GM19328 (cell line): Measurements from ENCODE around the gene DOK3.
A peak's percentile ranks its signal among the peaks of the same experiment; 100 is the strongest.

ENCODE experiments used
- ATAC-seq: cut with Tn5 transposase; IDR thresholded peaks from one replicate; pipeline ENCODE4 v1.9.1; 2021; ENCODE audit warnings: mild to moderate bottlenecking, moderate library complexity; ENCODE audit not compliant: unreplicated experiment

DOK3 gene

DNA sequence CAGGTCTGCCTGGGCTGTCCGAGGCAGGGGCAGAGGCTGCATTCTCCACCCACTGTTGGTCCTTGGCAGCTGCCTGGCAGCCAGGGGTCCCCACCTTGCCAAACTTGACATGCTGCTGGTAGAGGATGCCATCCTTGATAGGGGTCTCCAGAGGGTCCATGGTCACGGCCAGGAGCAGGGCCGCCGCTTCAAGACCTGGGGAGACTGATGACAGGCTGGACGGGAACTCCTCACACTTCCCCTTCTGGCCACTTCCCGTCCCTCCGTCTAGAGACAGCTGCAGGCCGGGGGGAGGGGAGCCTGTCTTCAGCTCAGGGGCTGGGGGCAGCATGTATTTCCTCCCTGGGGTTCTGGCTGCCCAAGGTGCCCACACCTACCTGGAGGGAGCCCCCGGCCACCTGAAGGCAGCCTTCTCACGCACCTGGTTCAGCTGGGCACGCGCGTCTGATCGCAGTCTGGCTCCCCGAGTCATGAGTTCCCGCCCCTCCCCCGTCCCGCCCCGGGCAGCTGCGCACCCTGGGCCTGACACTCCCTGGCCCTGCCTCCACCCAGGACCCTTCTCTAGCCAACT lies at the start of gene DOK3:
TSS of gene DOK3 (minus strand) at position 446 of the 571 bp plus-strand sequence. CDS start at position 160, 286 bp downstream.
- ATAC-seq = no peak

DNA sequence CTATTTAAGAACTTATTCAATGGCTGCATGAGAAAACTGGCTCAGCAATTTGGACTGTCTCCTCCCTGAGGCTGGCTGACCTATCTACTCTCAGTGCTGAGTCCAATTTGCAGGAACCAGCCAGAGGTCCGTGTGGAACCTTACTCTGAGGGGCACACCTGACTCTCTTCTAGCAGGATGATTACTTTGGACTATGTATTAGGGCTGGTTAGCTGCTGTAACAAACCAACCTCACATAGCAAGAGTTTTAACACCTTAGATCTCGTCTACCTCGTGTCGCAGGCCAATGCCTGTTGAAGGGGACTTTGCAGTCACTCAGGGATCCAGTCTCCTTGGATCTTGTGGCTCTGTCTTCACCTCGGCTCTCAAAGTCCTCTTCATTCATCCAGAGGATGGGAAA lies 48.2 kb upstream of the DOK3 start:
- no peak for ATAC-seq

- ATAC-seq = no peak
Measured at GRCh38 chr5:177557041-177557647, 47.5 kb upstream of the DOK3 start.

DNA sequence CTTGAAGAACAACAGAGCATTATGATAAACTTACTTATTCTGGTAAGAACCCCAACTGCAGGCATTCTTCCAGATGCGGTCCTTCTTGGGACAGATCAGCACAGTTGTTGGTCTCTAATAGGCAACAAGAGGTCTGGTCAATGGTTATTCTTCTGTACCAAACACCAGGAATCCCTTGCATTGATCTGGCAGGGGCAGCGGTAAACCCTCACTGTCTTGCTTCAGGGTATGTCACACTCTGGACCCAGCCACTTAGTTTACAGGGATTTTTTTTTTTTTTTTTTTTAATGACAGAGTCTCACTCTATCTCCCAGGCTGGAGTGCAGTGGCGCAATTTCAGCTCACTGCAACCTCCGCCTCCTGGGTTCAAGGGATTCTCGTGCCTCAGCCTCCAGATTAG lies 46.0 kb upstream of the DOK3 start:
- ATAC-seq = no peak

- ATAC-seq = no peak
Measured at GRCh38 chr5:177555228-177555627, 45.6 kb upstream of the DOK3 start.

DNA sequence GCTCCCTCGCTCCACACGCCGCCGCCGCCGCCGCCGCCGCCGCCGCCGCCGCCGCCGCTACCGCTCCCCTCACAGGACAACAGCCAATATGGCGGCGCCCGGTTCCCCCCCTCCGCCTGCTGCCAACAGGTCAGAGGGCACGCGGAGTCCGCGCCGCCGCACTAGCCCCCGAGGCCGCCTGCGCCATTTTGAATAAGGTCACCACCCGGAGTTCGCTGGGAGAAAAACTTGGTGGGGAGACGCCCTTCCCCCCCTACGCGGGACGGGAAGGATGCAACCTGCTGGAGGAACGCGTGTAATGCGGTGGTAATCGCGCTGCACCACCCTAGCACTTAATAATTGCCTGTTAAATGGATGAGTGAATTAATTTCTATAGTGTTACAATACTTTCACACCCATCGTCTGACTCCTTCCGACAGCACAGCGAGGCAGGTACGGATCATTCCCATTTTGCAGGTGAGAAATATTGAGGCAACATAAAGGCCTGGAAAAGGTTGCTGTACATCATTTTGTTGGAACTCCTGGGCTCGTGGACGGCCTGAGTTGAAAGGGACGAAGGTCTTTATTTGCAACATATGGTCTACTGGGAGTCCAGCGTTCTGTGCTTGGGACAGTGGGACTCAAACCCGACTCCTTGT lies 45.0 kb upstream of the DOK3 start, which contains the start of gene FAM193B:
TSS of gene FAM193B (minus strand) at position 90 of the 638 bp plus-strand sequence. CDS start 105 bp downstream, outside the sequence.
- peak; percentile 90 for ATAC-seq

DNA sequence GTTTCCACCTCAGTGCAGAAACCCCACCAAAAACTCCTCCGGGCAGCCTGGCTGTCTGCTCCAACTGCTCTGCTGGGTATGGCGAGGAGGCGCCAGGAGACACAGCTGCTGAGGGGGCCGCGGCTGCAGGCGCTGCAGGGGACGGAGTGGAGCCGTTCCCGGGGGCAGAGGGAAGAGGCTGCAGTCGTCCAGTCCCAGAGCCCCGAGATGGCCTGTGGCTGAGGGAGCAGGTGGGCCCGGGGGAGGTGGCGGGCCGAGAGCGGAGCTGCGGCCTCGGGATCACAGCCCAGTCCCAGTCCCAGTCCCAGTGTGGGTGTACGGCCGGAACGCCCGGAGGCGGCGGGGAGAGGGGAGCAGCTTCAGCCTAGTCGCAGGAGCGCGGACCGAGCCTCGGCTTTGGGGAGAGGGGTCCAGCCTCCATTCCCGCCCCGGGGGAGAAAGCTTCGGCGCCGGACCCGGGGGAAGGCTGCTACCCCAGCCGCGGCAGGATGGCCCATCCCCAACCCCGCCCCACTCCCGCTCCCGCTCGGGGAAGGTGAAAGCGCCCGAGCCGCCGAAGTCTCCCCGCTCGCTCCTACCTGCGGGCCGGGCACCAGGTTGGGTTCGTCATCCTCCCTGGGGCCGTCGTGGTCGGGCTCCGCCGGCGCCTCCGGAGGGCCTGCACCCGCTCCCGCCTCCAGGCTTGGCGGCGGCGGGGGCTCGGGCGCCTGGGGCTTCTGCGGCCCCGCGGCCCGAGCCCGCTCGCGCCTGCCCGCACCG lies 44.2 kb upstream of the DOK3 start:
- peak; percentile 37 for ATAC-seq

- ATAC-seq = no peak
Measured at GRCh38 chr5:177552839-177553455, 43.3 kb upstream of the DOK3 start.

GRCh38 chr5:177550122-177550521 lies 40.5 kb upstream of the DOK3 start:
- ATAC-seq = no peak

DNA sequence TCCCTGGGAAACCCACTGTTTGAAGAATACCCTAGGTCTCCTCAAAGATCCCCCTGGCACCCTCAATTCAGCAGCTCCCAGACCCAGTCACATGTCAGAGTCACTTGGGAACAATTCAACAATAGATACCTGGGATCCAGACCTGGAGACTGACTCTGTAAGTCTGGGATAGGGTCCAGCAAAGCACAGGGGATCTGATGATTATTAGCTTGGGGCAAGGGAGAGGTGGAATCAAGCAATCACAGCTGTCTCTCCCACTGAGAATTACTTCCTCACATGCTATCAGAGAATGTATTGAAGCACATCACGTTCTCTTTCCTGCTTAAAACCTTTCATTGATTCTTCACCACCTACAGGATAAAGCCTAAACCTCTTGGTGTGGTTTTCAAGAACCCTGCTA lies 38.9 kb upstream of the DOK3 start:
- no peak for ATAC-seq

DNA sequence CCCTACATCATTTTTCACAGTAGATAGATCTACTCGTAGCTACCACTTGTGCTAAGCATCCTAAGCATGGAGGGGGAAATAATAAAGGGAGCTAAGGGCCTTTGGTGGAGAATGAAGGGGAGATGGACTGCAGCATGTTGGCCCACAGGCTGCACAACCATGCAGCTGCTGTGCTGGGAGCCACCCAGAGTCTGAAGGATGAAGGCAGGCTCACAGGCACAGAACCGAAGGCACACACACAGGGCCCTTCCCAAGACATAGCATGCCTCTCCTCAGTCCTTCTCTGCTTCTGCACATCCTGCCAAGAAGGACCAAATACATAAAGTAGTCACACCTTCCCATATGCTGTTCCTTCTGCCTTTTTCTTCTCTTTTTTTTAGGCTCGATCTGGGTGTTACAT lies 38.1 kb upstream of the DOK3 start:
- ATAC-seq = no peak

DNA sequence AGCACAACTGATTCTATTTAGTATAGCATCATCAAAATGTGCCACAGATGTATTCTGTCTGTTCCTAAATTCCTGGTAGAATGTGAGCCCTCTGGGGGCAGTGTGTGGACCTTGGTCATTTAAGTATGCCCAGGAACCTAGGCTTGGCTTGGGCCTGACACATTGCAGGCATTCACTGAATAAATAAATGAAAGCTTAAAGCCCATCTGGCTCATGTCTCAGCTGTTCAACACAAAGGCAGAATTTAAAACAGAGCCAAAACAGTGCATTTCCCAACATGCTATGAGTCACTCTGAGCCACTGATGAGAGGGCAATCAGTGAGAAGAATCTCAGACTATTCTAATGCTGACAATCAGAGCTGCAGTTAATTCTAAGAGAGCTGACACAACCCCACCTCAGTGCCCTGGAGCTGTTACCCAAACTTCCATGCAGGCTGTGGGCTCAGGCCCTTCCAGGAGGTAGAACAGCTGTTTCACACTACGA lies 36.7 kb upstream of the DOK3 start:
- ATAC-seq = no peak

DNA sequence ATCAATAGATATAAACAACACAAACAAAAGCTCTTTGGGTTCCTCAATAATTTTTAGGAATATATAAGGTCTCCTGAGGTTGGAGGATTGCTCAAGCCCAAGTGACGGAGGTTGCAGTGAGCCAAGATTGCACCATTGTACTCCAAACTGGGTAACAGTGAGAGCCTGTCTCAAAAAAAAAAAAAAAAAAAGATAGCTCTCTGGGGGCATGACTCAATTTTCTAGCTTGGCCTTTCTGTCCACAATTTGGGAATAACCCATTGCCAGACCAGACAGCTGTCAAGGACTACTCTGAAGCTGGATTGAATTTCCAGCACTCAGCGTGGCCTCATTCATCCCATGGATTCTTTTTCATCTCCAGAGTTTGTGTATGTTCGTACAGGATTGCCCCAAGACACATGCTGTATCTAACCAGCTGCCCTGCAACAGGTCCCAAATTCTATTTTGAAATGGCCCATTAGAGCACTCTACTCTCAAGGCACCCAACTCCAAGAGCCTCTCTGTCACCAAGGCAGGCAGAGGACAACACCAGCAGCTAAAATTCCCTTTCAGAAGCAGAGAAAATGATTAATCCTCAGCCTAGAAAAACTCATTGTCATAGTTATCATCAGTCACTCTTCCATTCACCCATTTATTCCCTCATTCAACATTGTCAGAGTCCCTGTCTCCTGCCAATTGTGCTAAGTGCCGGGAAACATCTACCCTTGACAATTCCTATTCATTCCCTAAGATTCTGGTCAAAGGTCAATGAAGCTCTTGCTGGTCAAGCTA lies 36.0 kb upstream of the DOK3 start:
- no peak for ATAC-seq

GRCh38 chr5:177542816-177543465 lies 33.3 kb upstream of the DOK3 start:
- ATAC-seq = no peak

DNA sequence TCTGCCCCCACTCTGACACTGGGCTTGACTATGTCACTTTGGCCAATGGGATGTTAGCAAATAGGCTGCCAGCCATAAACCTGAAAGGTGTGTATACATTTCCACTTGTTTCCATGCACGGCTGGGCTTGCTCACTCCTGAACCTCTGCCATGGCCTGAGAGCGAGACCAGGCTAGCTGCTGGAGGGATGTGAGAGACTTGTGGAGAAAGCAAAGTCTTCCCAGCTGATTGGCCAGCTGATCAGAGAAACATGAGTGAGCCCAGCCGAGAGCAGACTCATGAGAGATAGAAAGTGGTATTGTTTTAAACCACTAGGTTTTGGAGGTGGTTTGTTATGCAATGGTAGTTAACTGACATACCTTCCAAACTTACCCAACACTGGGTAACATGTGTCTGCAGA lies 30.8 kb upstream of the DOK3 start:
- no peak for ATAC-seq

- no peak for ATAC-seq
Measured at GRCh38 chr5:177539411-177539810, 29.8 kb upstream of the DOK3 start.

GRCh38 chr5:177538876-177539275 lies 29.2 kb upstream of the DOK3 start:
- ATAC-seq = no peak

GRCh38 chr5:177537389-177538361 lies 28.0 kb upstream of the DOK3 start:
- ATAC-seq = no peak

- no peak for ATAC-seq
Measured at GRCh38 chr5:177536386-177536785, 26.8 kb upstream of the DOK3 start.
